Measurements from ENCODE around the gene RAPGEF4.
"Not testable (repeated sequence)": the region's sequence is repeated elsewhere in the genome, so short reads cannot be mapped to it uniquely, and the experiment has no call there.

Gene RAPGEF4

DNA sequence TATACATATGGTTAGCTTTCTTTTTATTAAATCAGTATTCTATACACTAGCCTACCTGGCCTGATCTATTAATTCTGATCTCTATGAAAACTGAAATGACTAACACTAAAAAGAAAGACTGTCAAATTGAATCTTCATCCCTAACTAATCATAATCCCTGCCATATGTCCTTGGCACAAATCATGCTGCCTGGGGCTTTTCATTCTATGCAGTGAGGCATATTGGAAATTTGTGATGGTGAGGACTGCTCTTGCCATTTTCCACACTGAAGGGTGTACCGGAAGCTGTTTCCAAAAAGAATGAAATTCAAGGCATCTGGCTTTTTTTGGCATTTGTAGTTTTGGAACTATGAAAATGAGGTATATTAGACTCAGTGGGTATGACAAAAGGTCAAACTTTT lies 39.7 kb downstream of the RAPGEF4 start:
- no peak for DNase-seq

GRCh38 chr2:172777431-172777830 lies 41.8 kb downstream of the RAPGEF4 start:
- no peak for DNase-seq

DNA sequence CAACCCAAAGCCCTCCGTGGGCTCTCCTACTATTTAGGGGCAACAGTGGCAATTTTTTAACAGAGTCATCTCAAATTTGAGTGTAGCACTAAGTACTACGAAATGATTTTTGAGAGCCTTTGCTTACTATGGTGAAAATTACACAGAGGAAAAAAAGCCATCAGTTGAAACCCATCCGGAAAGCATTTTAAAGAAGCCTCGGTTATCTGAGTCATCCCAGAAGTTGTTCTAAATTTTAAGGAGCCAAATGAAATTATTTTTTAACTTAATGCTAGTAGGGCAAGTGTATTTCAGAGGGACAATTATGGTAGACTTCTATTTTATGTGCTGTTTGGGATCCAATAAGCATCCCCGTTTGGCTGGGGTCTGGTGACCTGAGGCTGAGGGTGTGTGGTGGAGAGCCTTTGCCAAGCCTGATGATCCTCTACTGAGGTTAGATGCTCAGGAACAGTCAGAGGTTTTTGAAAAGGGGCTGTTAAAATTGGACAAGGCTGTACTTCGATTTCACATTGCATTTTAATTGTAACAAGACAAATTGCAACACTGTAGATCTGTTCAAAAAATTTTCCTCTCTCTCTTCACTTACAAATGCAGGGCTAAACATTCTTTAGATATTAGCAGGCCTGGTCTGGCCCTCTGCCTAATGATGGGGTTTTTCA lies 47.0 kb downstream of the RAPGEF4 start:
- no peak for DNase-seq

DNA sequence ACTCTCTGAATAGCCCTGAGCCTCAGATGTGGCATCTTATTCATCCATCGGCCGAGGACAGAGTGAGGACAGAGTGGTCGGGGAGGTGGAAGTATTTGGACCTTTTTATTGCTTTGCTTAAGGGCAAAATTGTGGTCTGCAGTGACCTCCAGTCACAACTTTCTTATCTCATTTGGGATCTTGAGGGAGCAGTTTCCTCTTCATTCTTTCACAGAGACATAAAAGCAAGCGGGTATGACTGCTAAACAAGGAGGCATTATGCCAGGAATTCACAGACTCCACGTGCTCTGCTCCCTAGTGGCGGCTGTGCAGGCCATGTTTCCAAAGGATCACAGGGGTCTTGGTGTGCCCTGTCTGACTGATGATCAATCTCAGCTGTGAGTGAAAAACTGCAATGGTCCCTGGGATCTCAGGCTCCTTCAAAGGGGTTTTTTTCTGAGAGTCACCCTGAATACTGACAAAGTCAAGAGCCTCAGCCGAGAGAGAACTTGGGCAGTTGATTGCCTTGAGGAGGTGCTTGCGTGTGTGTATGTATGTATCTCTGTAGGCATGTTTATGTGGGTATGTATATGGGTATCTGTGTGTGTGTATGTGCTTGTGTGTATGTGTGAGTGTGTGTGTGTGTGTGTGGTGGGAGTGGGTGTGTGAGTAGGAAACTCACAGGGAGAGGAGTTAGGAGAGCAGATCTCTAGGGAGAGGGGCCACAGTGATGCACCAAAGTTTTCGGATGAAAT lies 47.7 kb downstream of the RAPGEF4 start:
- no peak for DNase-seq

- DNase-seq = no peak
These were observed 53.2 kb downstream of the RAPGEF4 start for GRCh38 chr2:172788871-172789270.

DNA sequence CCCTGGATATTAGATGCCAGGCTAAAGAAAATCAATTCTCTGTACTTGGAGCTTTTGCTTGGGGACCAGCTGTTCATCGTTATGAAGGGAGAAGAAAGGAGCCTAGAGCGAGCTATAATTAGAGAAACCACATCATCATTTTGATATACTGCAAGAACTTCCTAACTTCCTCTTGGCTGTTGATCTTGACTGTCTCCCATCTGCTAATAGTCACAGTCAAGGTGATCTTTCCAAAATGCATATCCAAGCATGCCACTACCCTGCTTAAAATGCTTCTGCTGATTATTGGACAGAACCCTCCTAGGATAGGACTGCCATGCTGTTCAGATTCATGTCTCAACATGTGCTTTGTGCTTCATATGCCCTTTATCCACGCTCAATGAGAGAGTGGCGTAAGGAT lies 54.8 kb downstream of the RAPGEF4 start:
- no peak for DNase-seq

DNA sequence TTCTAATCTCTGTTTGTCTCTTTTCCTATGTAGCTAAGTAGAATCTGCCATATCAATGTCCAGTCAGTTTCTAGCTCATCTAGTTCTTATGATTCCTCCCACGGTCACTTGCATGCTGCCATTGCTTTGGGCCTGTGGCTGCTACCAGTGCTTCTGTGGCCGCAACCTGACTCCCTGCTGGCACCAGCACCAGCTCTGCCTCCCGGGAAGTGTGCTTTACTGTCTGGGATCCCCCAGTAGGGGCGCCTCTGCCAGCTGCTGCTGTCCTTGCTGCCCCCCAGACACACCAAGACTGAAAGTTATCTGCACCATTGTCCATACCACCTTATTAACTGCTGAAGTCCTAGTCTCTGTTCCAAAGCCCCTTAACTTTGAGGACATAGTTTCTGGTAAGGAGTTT lies 56.3 kb downstream of the RAPGEF4 start:
- no peak for DNase-seq

- DNase-seq = no peak
These were observed 57.1 kb downstream of the RAPGEF4 start for GRCh38 chr2:172792711-172793110.

DNA sequence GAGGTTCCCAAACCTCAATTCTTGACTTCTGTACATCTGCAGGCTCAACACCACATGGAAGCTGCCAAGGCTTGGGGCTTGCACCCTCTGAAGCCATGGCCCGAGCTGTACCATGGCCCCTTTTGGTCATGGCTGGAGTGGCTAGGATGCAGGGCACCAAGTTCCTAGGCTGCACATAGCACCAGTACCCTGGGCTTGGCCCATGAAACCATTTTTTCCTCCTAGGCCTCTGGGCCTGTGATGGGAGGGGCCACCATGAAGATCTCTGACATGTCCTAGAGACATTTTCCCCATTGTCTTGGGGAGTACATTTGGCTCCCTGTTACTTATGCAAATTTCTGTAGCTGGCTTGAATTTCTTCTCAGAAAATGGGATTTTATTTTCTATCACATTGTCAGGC lies 67.7 kb downstream of the RAPGEF4 start:
- DNase-seq = not testable (repeated sequence)

DNA sequence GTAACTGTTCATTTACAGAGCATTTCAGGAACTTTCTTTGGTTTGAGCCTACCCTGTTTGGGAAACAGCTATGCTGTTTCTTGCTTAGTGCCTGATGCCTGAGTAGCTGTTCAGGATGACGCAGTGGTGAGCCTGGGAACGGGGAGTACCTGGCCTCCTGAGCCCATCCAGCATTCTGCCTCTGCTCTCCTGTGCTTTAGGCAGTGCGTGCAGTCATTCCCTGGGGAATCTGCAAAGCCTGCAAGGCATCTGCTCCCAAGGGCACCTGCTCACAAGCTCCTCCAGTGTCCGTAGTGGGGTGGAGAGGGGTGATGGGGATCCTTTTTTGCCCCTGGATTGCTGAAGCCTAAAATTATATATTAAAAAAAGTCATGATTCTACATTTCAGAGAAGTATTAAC lies 68.8 kb downstream of the RAPGEF4 start:
- DNase-seq = no peak

DNA sequence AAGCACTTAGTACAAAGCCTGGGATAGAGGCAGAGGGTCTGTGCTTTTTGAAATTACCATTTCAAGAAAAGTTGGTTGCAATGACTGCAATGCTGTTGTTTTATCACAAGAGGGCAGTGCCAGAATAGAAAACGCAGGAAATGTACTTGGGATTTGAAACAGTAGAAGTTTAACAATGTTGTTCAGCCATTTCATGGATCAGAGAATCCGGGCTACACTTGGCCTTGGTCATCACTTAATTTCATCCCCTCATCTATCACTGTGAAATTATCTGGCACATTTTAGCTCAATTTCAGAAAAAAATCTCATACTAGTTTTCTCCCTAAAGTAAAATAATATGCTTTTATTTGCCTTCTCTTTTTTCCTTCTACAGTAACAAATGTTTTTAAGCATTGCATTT lies 70.8 kb downstream of the RAPGEF4 start:
- DNase-seq = peak; percentile 97

DNA sequence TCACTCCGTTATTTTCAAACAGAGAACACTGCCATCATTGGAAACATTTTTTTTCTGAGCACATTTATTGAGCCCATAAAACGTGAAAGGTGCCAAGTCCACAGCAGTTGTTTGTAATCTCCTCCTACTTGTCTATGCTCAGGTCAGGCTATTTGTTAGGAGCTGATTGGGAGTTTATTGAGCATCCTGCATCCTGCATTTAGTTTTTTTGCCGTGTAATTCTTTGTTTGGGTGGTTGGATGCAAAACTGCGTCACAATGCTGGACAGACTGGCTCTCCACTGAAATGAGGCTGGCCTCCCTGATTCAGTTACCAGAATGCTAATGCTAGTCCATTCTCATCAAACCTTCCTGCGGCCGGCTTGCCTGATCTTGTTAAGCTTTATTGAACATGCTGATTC lies 71.4 kb downstream of the RAPGEF4 start:
- no peak for DNase-seq

DNA sequence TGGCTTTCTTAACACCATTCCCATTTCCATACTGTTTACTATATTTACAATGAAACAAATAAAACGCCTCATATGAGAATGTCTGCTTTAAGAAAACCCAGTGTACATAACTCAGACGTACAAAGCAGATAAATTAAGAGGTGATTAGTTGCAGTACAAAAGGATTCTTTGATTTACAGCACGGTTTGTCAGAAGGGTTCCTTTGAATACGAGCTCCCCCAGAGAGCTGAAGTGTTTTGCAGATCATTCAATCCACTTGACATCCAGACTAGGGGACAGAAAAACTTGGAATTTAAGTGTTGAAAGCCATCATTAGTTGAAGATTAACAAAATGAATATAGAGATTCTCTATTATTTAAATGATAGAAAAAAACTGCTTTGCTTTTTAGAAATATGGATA lies 72.5 kb downstream of the RAPGEF4 start:
- peak; percentile 54 for DNase-seq

DNA sequence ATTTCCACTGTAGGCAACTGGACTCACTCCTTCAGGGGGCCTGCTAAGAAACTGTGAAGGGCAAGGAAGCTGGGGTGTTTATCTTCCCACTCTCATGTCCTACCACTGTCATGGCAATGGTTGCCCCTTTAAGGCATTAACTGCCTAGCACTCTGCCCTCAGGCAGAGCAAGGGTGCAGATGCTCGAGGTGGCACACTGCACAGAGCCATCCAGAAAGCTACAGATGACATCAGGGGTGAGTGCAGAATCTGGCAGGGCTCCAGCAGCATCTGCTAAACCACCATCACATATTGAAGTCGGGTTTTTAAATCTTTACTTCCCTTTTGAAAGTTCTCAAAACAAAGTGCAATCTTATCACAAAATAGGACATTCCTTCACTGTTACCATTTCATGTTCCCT lies 75.4 kb downstream of the RAPGEF4 start:
- DNase-seq = no peak

DNA sequence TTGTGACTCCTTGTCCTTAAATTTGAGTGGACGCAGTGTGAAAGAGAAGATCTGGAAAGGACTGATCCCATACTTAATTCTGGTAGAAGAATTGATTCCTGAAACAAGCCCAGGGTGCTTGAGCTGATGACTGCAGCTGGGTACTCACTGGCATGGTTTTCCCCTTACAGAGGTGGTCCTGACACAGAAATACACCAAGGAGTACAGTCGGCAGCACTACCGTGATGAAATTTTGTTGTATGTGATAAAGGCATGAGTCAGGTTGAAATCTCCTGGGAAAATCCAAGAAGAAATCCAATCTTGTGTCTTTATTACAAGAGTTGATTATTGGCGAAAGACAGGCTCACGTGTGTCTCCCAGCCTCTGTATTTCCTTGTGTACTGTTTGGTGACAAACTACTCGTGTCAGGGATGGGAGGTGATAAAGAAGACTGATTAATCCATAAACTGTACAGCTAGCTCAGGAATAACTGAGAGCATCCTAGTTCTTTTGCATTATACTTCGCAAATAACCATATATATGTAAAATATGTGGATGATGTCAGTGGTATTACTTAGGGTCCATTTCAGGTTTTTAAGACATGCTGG lies 76.6 kb downstream of the RAPGEF4 start:
- no peak for DNase-seq

DNA sequence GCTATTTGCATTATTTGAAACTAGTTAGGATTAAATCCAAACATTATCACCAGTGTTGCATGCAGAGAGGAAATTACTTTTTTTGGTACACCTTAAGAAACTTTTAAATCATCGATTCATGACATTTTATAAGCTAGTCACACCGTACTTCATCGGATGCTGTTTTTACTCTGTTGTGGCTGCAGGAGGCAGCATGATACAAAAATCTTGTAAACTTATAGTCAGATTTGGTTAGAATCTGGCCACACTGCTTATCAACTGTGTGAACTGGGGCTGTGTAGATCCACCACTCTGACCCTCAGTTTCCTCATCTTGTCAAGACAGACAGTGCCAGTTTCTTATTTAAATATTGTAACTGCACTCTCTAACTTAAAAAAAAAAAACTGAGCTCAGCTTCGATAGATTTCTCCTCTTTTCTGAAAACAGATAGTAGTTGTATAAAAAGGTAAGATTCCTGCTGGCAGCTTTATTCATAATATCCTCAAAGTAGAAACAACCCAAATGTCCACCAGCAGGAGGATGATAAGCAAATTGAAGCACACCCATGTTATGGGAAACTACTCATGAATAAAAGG lies 77.8 kb downstream of the RAPGEF4 start:
- peak; percentile 45 for DNase-seq

- no peak for DNase-seq
These were observed 81.8 kb downstream of the RAPGEF4 start for GRCh38 chr2:172817411-172817810.

DNA sequence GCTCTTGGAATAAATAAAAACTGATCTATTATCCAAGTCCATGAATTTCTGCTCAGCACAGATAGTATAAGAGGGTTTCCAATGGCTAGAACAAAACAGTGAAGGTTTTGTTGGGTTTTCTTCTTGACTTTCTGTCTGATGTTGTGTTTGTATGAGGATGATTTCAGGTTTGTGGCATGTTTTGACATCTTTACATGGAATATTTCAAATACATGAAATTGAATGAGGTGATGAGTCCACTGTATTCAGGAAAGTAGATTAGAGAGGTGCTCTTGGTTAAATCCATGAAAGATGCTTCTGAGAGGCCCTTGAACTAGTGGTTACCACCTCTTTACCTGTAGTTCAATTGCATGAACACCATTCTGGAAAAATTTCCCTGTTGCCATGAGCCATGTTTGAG lies 84.3 kb downstream of the RAPGEF4 start:
- DNase-seq = peak; percentile 67

DNA sequence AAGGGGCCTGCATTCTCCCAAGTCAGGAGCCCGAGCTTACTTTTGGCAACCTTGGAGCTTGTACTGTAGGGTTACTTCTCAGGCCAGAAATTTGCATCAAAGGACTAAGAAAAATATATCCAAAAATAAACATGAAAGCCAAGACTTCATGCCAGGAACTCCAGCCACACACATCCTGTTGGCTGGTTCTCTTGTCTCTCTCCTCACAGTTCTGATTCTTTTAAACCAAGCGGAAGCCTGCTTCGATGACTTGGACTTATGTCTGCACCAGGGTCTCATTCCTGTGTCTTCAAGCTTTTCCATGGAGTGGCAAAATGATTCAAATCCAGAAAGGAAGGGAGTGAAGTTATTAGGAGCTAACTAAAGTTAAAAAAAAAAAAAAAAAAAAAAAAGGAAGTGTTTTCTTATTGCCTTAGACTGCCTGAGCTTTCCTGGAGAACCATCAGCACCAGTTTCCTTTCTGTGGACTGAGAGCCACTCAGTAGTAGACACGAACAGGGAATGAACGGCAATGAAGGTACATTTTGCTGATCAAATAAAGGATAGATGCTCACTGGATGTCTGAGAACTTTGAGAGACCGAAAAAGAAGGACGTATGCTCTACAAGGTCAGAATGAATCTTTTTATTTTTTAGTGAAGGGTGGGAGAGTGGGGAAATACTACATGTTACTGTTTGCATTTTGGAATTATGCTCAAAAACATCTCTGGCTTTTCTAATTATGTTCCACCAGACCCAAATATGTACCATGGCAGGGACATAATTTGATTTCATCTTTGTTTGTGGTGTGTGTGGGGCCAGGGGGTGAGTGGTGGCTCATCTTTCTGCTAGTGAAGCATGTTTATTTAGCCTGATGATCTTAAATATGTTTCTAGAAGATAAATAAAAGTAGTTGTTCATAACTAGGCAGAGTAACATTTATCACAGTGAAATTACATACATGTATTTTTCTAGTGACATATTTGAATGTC lies 86.0 kb downstream of the RAPGEF4 start:
- DNase-seq = no peak

GRCh38 chr2:172822585-172822984 lies 86.9 kb downstream of the RAPGEF4 start:
- no peak for DNase-seq

- DNase-seq = no peak
These were observed 87.7 kb downstream of the RAPGEF4 start for GRCh38 chr2:172823261-172823850.

DNA sequence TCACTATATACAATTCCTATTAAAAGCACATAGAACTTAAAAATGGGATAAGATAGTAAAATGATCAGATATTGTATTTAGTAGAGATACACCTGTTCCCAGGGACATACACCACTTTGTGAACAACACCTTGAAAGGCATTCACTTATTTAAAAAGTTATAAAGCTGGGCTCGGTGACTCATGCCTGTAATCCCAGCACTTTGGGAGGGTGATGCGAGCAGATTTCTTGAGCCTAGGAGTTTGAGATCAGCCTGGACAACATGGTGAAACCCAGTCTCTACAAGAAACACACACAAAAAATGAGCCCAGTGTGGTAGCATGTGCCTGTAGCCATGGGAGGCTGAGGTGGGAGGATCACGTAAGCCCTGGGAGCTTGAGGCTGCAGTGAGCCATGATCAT lies 90.9 kb downstream of the RAPGEF4 start:
- no peak for DNase-seq
